ENCODE measurements around the gene SELENBP1.

The SELENBP1 gene

GRCh38 chr1:151325231-151325630, 47.3 kb downstream of the SELENBP1 start:
- intact Hi-C loops (cut with DNase I), result no loop called here

DNA sequence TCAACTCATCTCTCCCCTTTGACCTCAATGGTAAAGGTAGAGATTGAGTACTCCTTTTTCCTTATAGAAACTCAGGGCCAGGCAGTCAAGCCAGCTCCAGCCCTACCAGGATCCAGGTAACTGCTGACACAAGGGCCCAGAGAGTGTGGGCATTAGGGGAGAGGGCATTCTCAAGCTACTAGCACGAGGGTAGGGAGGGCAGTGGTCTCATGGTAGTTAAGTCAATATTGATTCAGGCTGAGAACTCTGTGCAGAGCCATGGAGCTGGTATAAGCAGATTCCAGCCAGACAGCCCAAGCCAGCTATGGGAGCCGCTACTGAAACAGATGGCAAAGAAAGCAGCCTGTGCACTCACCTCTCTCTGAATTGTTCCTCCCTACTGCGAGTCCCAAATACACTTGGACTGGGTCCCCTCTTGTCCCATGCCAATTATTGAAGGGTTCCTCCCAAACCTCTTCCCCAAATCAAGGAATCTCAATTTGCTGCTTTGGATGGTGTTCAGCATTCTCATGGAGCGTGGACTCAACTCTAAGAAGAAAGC, 48.0 kb downstream of the SELENBP1 start:
- intact Hi-C loops (cut with DNase I), result no loop called here
- DNase-seq, result no peak

More at GRCh38 chr1:151325231-151325630, 47.3 kb downstream of the SELENBP1 start:
- no peak for DNase-seq

DNA sequence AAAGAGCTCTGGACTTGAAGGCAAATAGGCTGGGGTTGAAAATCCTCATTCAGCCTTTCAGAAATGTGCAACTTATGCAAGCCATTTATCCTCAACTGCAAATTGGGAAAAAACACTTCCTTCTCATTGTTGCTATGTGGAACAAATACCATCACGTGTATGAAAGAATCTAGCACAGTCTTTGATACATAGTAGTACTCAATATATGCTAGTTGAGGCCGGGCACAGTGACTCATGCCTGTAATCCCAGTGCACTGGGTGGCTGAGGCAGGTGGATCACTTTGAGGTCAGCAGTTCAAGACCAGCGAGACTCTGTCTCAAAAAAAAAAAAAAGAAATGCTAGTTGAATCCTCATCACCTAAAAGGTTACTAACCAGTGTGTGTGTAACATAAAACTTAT, 53.5 kb downstream of the SELENBP1 start:
- DNase-seq, result no peak
- intact Hi-C loops (cut with DNase I), result no loop called here

GRCh38 chr1:151315565-151316235, 56.8 kb downstream of the SELENBP1 start:
- intact Hi-C loops (cut with DNase I), result no loop called here
- no peak for DNase-seq
